Mucosa of descending colon (tissue), 3 donors: ENCODE results near the gene RAMP1. TPM values are rescaled to one million over a fixed set of nuclear protein-coding genes. Genes with fewer than 3 reads are reported as not detected.

Experiments
- ATAC-seq: fragments of 200-7000 bp; cut with Tn5 transposase; one replicate; pipeline ENCODE4 v1.9.1; 2020; ENCODE audit warnings: mild to moderate bottlenecking, moderate library complexity
- DNase-seq, 3 donors: peaks; one replicate each; pipeline ENCODE4 v3.0.0-alpha.2; 2020
- H3K36me3 ChIP-seq: fragments of 200-600 bp; one replicate; pipeline ENCODE4 v1.8.0; 2021; ENCODE audit warnings: low read depth, mild to moderate bottlenecking
- H3K4me1 ChIP-seq: fragments of 200-600 bp; one replicate; pipeline ENCODE4 v1.8.0; 2021; ENCODE audit warnings: low read depth, mild to moderate bottlenecking
- H3K4me3 ChIP-seq: fragments of 200-600 bp; one replicate; pipeline ENCODE4 v1.8.0; 2021; ENCODE audit warnings: mild to moderate bottlenecking
- H3K9me3 ChIP-seq: fragments of 200-600 bp; one replicate; pipeline ENCODE4 v1.8.0; 2021; ENCODE audit warnings: mild to moderate bottlenecking
- intact Hi-C, 2 donors: fragments of 100-400 bp; cut with DNase I in 1 of 2; cut with micrococcal nuclease in 1 of 2; formaldehyde crosslinking; loops; one replicate each; pipeline versions ENCODE4 v1.11.0 to v1.11.1; 2022; cut with DNase I, micrococcal nuclease
- total RNA-seq, 3 donors: library from RNA; stranded (reverse); fragmentation: NEBNext Ultra II Directional in 2 of 3; extraction: Animal tissue kit (Norgen Biotek cat#: 25700) in 2 of 3; gene quantifications; one replicate each; pipeline versions ENCODE4 v1.2.1 to v1.2.4, GENCODE V29; 2021 to 2023
- TF ChIP-seq, protein P1 (sequence below): fragments of 200-600 bp; IDR thresholded peaks from one replicate; pipeline ENCODE4 v1.8.0; 2022; ENCODE audit warnings: antibody characterized with exemption, mild to moderate bottlenecking
- donor health status: DM: no; HTN: no; CAD: no; lungs with moderate emphysema.
- donor health status: DM: no; HTN: no; CAD: no.
- donor health status: DM: no; HTN: yes; CAD: no.

RAMP1 gene
- total RNA-seq, 3 donors from 2014 or later = 4.9 to 154 (median 10.9) TPM

DNA sequence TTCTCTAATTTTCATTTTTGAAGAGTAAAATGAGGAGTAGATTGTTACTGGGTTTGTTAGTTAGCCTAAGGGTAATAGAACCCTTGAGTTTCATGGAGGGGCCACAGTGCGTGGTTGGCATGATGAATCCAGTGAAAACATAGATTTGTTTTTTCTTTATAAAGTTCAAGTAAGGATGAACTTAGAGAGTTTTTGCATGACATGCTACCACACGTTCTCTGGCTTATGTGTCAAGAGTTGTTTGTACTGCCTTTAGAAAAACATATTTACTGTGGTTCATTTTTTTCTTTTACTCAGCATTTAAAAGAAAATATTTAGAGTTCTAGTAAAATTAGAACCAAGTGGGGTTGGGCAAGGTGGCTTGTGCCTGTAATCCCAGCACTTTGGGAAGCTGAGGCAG is 39.0 kb upstream of the RAMP1 start:
- no peak for DNase-seq
- H3K9me3 ChIP-seq = no peaks in the 10 kb centered on the region
- no peaks in the 10 kb centered on the region for H3K36me3 ChIP-seq
- ATAC-seq = no peak
- intact Hi-C loops = no loop called here
- H3K4me3 ChIP-seq = no peak overlapping the region
- TF ChIP-seq, protein P1, sequence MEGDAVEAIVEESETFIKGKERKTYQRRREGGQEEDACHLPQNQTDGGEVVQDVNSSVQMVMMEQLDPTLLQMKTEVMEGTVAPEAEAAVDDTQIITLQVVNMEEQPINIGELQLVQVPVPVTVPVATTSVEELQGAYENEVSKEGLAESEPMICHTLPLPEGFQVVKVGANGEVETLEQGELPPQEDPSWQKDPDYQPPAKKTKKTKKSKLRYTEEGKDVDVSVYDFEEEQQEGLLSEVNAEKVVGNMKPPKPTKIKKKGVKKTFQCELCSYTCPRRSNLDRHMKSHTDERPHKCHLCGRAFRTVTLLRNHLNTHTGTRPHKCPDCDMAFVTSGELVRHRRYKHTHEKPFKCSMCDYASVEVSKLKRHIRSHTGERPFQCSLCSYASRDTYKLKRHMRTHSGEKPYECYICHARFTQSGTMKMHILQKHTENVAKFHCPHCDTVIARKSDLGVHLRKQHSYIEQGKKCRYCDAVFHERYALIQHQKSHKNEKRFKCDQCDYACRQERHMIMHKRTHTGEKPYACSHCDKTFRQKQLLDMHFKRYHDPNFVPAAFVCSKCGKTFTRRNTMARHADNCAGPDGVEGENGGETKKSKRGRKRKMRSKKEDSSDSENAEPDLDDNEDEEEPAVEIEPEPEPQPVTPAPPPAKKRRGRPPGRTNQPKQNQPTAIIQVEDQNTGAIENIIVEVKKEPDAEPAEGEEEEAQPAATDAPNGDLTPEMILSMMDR = no peak
- H3K4me1 ChIP-seq = no peaks in the 10 kb centered on the region

DNA sequence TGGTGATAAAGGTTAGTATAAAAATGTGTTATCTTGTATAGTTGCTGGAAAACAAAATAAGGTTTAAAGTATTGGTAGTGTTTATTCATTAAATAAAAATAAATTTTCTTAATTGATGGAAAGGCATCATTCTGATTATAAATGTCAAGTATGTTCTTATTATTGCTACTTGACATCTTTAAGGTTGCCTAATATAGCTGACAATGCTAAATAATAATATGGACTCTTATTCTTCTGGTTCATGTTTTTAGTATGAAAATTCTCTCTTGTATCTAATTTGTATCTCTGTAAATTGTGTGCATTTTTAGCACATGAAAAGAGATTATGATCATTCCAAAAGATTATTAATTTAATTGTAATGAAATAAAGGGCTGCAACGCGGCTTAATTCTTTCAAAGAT is 35.9 kb upstream of the RAMP1 start:
- Histone ChIP-seq H3K4me1 (no peaks in the 10 kb centered on the region), H3K4me3 (no peak overlapping the region), H3K36me3 (no peaks in the 10 kb centered on the region), H3K9me3 (no peaks in the 10 kb centered on the region)
- DNase-seq (no peak), ATAC-seq (no peak)
- TF ChIP-seq, protein P1 = no peak
- intact Hi-C loops = no loop called here

DNA sequence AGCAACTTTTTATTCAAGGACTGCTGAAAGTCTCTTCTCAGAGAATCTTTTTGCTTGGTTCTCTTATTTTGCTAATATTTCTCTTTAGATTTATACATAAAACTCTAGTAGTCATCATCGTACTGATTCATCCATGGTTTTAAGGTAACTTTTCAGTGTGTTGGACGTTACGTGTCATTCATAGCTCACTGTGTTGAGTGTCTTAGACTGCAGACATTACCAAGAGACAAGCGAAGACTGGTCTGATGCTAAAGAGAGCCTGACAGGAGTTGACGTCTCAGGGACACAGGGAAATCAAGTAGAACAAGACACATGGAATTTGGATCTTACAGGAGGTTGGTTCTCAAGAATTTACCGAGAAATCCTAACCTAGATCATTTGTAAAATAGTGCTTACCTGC is 35.3 kb upstream of the RAMP1 start:
- no peak for DNase-seq
- TF ChIP-seq, protein P1 = no peak
- no peak for ATAC-seq
- Histone ChIP-seq H3K9me3 (no peaks in the 10 kb centered on the region), H3K36me3 (no peaks in the 10 kb centered on the region), H3K4me1 (no peaks in the 10 kb centered on the region), H3K4me3 (no peak overlapping the region)
- intact Hi-C loops = no loop called here

DNA sequence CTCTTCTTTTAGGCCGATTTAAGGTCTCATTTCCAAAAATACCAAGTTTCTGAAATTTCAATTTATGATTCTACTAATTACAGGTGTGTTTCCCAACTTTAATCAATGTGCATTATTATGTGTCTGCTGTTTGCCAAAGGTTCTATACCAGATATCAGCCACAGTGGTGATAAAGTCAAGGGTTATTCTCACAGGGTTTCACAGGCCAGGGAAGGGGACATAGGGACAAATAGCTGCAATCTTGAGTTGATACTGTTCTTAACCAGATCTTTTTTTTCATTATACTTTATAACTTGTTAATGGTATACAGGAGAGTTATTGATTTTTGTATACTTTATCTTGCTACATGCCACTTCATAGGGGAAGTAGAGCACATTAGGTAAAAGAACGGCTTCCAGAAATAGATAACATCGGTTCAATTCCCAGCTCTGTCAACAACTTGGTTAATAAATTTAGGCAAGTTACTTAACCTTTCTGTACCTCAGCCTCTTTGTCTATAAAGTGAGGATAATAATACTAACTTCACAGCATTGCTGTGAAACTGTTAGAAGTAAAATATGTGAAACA is 31.9 kb upstream of the RAMP1 start:
- no peaks in the 10 kb centered on the region for H3K36me3 ChIP-seq
- DNase-seq = no peak
- intact Hi-C loops = no loop called here
- H3K4me3 ChIP-seq = no peak overlapping the region
- no peaks in the 10 kb centered on the region for H3K9me3 ChIP-seq
- no peaks in the 10 kb centered on the region for H3K4me1 ChIP-seq
- TF ChIP-seq, protein P1 = no peak
- no peak for ATAC-seq

DNA sequence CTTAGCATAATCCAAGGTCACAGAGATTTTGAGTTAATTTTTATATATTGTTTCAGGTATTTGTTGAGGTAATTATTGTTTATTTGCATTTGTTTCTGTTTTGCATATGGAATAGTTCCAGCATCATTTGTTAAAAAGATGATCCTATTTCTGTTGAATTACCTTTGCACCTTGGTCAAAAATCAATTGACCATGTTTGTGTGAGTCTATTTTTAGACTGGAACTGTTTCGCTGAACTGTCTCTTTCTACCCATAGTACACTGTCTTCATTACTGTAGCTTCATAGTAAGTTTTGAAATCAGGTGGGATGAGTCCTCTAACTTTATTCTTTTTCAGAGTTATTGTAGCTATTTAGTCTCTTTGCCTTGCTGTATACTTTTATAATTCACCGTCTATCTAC is 28.9 kb upstream of the RAMP1 start:
- TF ChIP-seq, protein P1 = no peak
- Histone ChIP-seq H3K4me3 (no peak overlapping the region), H3K9me3 (no peaks in the 10 kb centered on the region), H3K4me1 (no peaks in the 10 kb centered on the region), H3K36me3 (no peaks in the 10 kb centered on the region)
- no peak for DNase-seq
- ATAC-seq = no peak
- intact Hi-C loops = no loop called here

DNA sequence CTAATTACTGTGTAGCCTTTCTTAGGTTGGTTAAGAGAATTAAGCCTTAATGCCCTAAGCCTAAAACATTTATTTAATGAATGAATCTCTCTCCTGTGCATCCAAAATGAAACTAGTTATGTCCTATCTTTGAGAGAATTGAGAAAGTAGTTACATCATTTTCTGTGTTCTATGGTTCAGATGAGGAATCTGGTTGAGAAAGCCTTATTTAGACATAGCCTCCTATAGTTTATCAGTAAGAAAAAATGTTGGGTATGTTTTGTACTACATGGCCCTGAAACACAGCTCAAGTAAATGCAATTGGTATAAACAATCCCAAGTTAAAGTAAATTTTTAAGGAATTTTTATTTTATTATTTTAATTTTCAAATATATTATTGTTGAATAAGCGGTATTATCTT is 25.9 kb upstream of the RAMP1 start:
- H3K4me3 ChIP-seq = no peak overlapping the region
- intact Hi-C loops = no loop called here
- H3K9me3 ChIP-seq = no peaks in the 10 kb centered on the region
- no peaks in the 10 kb centered on the region for H3K36me3 ChIP-seq
- no peak for ATAC-seq
- H3K4me1 ChIP-seq = no peaks in the 10 kb centered on the region
- no peak for DNase-seq
- TF ChIP-seq, protein P1 = no peak
